ENCODE measurements around the gene HMCN1. TPM values are rescaled to one million over a fixed set of nuclear protein-coding genes. Genes with fewer than 3 reads are reported as not detected.

HMCN1 gene
- total RNA-seq, 4 donors from 2014 or later: 1.0 to 8.1 (median 2.5) TPM

GRCh38 chr1:186139115-186139514, 404.9 kb downstream of the HMCN1 start:
- no peak overlapping the region for H3K4me3 ChIP-seq (ENCODE audit: low read depth, poor library complexity, severe bottlenecking)
- WGBS, 2 donors: 50 to 69% methylated on average over 4 of the region's 4 CpGs
- TF ChIP-seq CTCF (IDR thresholded peaks at IDR 0.05): no peak
- no peak for TF ChIP-seq POLR2A (IDR thresholded peaks at IDR 0.05)
- intact Hi-C loops (cut with DNase I; ENCODE audit: low total_unique reads): no loop called here
- no peak for DNase-seq (ENCODE audit: low spot score in 2 of 2)

- no peak overlapping the region for H3K4me3 ChIP-seq (ENCODE audit: low read depth, poor library complexity, severe bottlenecking)
- DNase-seq (ENCODE audit: low spot score in 2 of 2): no peak
- TF ChIP-seq CTCF (IDR thresholded peaks at IDR 0.05): no peak
- no peak for TF ChIP-seq POLR2A (IDR thresholded peaks at IDR 0.05)
- intact Hi-C loops (cut with DNase I; ENCODE audit: low total_unique reads): no loop called here
- WGBS, 2 donors: 43 to 51% methylated on average over 3 of the region's 3 CpGs
These were observed 405.5 kb downstream of the HMCN1 start for GRCh38 chr1:186139701-186140100.

- no peak for TF ChIP-seq CTCF (IDR thresholded peaks at IDR 0.05)
- no peak for TF ChIP-seq POLR2A (IDR thresholded peaks at IDR 0.05)
- no peak for DNase-seq (ENCODE audit: low spot score in 2 of 2)
- no peak overlapping the region for H3K4me3 ChIP-seq (ENCODE audit: low read depth, poor library complexity, severe bottlenecking)
- 91 to 95% methylated on average over 1 of the region's 1 CpG for WGBS, 2 donors
- intact Hi-C loops (cut with DNase I; ENCODE audit: low total_unique reads): no loop called here
These were observed 408.0 kb downstream of the HMCN1 start for GRCh38 chr1:186142159-186142558.

- intact Hi-C loops (cut with DNase I; ENCODE audit: low total_unique reads): no loop called here
- TF ChIP-seq CTCF (IDR thresholded peaks at IDR 0.05): no peak
- TF ChIP-seq POLR2A (IDR thresholded peaks at IDR 0.05): no peak
- DNase-seq (ENCODE audit: low spot score in 2 of 2): no peak
- no peak overlapping the region for H3K4me3 ChIP-seq (ENCODE audit: low read depth, poor library complexity, severe bottlenecking)
These were observed 408.7 kb downstream of the HMCN1 start for GRCh38 chr1:186142916-186143315.

- H3K4me3 ChIP-seq (ENCODE audit: low read depth, poor library complexity, severe bottlenecking): no peak overlapping the region
- intact Hi-C loops (cut with DNase I; ENCODE audit: low total_unique reads): no loop called here
- DNase-seq (ENCODE audit: low spot score in 2 of 2): no peak
- TF ChIP-seq POLR2A (IDR thresholded peaks at IDR 0.05): no peak
- no peak for TF ChIP-seq CTCF (IDR thresholded peaks at IDR 0.05)
These were observed 409.3 kb downstream of the HMCN1 start for GRCh38 chr1:186143481-186143880.

- TF ChIP-seq CTCF (IDR thresholded peaks at IDR 0.05) (no peak), POLR2A (IDR thresholded peaks at IDR 0.05) (no peak)
- intact Hi-C loops (cut with DNase I; ENCODE audit: low total_unique reads): no loop called here
- WGBS, 2 donors: 87 to 92% methylated on average over 5 of the region's 5 CpGs
- DNase-seq (ENCODE audit: low spot score in 2 of 2): no peak
- H3K4me3 ChIP-seq (ENCODE audit: low read depth, poor library complexity, severe bottlenecking): no peak overlapping the region
These were observed 410.3 kb downstream of the HMCN1 start for GRCh38 chr1:186144505-186144904.

Measured in lower leg skin (tissue), 4 donors.